ENCODE data around the gene MSX1. TPM values are rescaled to one million over a fixed set of nuclear protein-coding genes. Genes with fewer than 3 reads are reported as not detected.

The MSX1 gene
- total and polyA plus RNA-seq, 2 of the 8 experiments (the other 6 are each of a cell fraction or from before 2014, with no cell fraction given): 0.47 TPM; not detected in 1

GRCh38 chr4:4871573-4872313, 12.3 kb downstream of the MSX1 start (continued):
- no peak for TF ChIP-seq SP4 (IDR thresholded peaks at IDR 0.05; ENCODE audit: low read length)
- no peak for TF ChIP-seq RBBP5 (IDR thresholded peaks at IDR 0.05; ENCODE audit: borderline replicate concordance, low read depth, low read length)
- no peak for TF ChIP-seq USF2 (IDR thresholded peaks at IDR 0.05; ENCODE audit: low read length)
- TF ChIP-seq FOSL1 (IDR thresholded peaks at IDR 0.05; ENCODE audit: insufficient read depth, low read depth, low read length): no peak
